Measurements from ENCODE around the gene DSCAM. TPM values are rescaled to one million over a fixed set of nuclear protein-coding genes. Genes with fewer than 3 reads are reported as not detected.

The DSCAM gene
- total and polyA plus RNA-seq, 2 experiments from 2014 or later = 0.23 to 0.42 TPM

DNA sequence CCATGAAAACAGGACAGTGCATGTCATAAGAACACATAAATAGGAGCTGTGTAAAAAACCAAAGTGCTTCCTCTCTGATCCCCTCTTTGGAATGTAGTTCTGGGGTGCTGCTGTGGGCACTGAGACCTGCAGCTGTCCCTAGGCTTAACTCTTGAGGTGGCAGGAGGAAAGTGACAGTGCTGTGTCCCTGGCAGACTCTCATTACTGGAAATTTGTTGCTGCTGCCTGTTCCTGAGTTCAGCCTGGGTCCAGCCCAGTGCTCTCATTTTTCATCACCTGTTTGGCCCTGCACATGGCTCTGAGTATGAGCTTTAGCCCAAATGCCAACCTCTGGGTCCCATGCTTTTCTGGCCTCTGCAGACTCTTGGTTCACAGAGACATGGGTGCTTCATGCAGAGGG is 329.3 kb downstream of the DSCAM start:
- H3K4me3 ChIP-seq = no peak overlapping the region
- TF ChIP-seq, protein P1, sequence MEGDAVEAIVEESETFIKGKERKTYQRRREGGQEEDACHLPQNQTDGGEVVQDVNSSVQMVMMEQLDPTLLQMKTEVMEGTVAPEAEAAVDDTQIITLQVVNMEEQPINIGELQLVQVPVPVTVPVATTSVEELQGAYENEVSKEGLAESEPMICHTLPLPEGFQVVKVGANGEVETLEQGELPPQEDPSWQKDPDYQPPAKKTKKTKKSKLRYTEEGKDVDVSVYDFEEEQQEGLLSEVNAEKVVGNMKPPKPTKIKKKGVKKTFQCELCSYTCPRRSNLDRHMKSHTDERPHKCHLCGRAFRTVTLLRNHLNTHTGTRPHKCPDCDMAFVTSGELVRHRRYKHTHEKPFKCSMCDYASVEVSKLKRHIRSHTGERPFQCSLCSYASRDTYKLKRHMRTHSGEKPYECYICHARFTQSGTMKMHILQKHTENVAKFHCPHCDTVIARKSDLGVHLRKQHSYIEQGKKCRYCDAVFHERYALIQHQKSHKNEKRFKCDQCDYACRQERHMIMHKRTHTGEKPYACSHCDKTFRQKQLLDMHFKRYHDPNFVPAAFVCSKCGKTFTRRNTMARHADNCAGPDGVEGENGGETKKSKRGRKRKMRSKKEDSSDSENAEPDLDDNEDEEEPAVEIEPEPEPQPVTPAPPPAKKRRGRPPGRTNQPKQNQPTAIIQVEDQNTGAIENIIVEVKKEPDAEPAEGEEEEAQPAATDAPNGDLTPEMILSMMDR (IDR thresholded peaks at IDR 0.05; ENCODE audit: low read depth, low read length) = no peak
- no peak for DNase-seq (ENCODE audit: low read depth in 1 of 2, low spot score in 1 of 2)
- H3K36me3 ChIP-seq = no peaks in the 10 kb centered on the region
- no peaks in the 10 kb centered on the region for H3K27me3 ChIP-seq
- no peaks in the 10 kb centered on the region for H3K9me3 ChIP-seq (ENCODE audit: low read depth)
- H3K4me1 ChIP-seq (ENCODE audit: low read depth) = no peaks in the 10 kb centered on the region
- no peak overlapping the region for H3K27ac ChIP-seq

GRCh38 chr21:40516335-40516734 is 330.6 kb downstream of the DSCAM start:
- H3K27me3 ChIP-seq = no peaks in the 10 kb centered on the region
- no peaks in the 10 kb centered on the region for H3K9me3 ChIP-seq (ENCODE audit: low read depth)
- no peaks in the 10 kb centered on the region for H3K36me3 ChIP-seq
- H3K27ac ChIP-seq = no peak overlapping the region
- H3K4me3 ChIP-seq = no peak overlapping the region
- no peaks in the 10 kb centered on the region for H3K4me1 ChIP-seq (ENCODE audit: low read depth)
- peak in 1 of 2 donors; percentile 24 for DNase-seq (ENCODE audit: low read depth in 1 of 2, low spot score in 1 of 2)
- TF ChIP-seq, protein P1 (IDR thresholded peaks at IDR 0.05; ENCODE audit: low read depth, low read length) = no peak

GRCh38 chr21:40512590-40512989 is 334.4 kb downstream of the DSCAM start:
- no peak for DNase-seq (ENCODE audit: low read depth in 1 of 2, low spot score in 1 of 2)

DNA sequence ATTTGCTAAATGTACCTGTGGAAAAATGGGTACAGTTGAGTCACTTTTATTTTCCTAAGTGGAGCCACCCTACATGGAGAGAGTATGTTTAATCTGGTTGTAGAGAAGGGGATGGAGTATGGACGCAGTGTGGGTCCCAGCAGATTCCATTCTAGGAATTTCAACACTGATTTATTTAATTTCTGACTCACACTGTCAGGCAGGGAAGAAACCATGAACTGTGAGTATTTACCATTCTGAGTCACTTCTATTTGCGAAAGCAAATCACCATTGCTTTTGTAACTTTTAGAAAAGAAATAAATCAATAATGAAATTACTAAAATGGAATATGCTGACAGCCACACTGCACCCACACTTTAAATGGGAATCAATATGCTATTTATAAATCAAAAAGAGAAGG is 339.0 kb downstream of the DSCAM start:
- H3K36me3 ChIP-seq = no peaks in the 10 kb centered on the region
- H3K27ac ChIP-seq = no peak overlapping the region
- no peak for DNase-seq (ENCODE audit: low read depth in 1 of 2, low spot score in 1 of 2)

More at GRCh38 chr21:40512590-40512989, 334.4 kb downstream of the DSCAM start:
- H3K4me1 ChIP-seq (ENCODE audit: low read depth) = no peaks in the 10 kb centered on the region
- H3K4me3 ChIP-seq = no peak overlapping the region
- no peaks in the 10 kb centered on the region for H3K9me3 ChIP-seq (ENCODE audit: low read depth)
- no peaks in the 10 kb centered on the region for H3K36me3 ChIP-seq
- TF ChIP-seq, protein P1 (IDR thresholded peaks at IDR 0.05; ENCODE audit: low read depth, low read length) = no peak
- no peak overlapping the region for H3K27ac ChIP-seq
- no peaks in the 10 kb centered on the region for H3K27me3 ChIP-seq

DNA sequence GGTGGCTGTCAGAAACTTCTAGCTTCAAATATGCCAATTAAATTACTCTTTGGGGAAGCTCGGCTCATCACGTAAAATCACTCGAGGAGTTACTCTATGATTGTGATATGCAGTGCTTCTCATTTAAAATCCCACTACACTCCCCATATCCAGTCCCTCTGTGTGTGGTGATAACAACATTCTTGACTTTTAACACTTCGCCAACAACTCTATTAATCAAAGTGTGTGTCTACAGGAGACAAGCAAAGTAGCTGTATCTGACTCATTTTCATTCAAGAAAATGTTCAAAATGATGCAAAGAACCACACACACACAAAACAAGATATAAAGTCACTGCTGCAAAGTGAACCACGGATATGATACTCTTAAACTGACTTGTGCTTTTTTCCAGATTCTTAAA is 341.3 kb downstream of the DSCAM start:
- Histone ChIP-seq H3K9me3 (ENCODE audit: low read depth) (no peaks in the 10 kb centered on the region), H3K4me3 (no peak overlapping the region), H3K4me1 (ENCODE audit: low read depth) (peaks cover 7% of the 10 kb centered on the region), H3K27me3 (no peaks in the 10 kb centered on the region), H3K27ac (no peak overlapping the region), H3K36me3 (no peaks in the 10 kb centered on the region)
- peak in 1 of 2 donors; percentile 34 for DNase-seq (ENCODE audit: low read depth in 1 of 2, low spot score in 1 of 2)
- TF ChIP-seq, protein P1 (IDR thresholded peaks at IDR 0.05; ENCODE audit: low read depth, low read length) = no peak

More for the DNA sequence above, 339.0 kb downstream of the DSCAM start:
- H3K9me3 ChIP-seq (ENCODE audit: low read depth) = no peaks in the 10 kb centered on the region
- peaks cover 7% of the 10 kb centered on the region for H3K4me1 ChIP-seq (ENCODE audit: low read depth)
- no peaks in the 10 kb centered on the region for H3K27me3 ChIP-seq
- TF ChIP-seq, protein P1 (IDR thresholded peaks at IDR 0.05; ENCODE audit: low read depth, low read length) = no peak
- H3K4me3 ChIP-seq = no peak overlapping the region

DNA sequence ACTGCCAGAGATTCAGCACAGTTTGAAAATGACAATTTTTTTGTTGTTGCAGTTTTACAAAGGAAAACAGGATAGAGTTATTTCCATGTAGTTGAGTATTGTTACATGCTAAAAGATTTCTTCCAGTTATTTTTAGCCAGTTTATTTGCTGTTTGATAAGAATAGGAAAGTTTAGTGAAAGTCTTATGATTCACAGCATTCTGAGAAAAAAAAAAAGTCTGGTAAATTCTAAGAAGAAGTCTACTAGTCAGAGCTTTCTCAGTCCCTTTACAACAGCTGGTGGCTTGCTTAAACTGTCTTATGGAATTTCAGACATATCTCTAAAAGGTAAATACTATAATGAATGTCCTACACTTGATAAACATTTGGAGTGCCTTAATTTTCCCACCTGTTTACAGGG is 341.7 kb downstream of the DSCAM start:
- H3K27me3 ChIP-seq = no peaks in the 10 kb centered on the region
- no peaks in the 10 kb centered on the region for H3K36me3 ChIP-seq
- TF ChIP-seq, protein P1 (IDR thresholded peaks at IDR 0.05; ENCODE audit: low read depth, low read length) = no peak

More for the DNA sequence above, 341.7 kb downstream of the DSCAM start:
- Histone ChIP-seq H3K9me3 (ENCODE audit: low read depth) (no peaks in the 10 kb centered on the region), H3K27ac (no peak overlapping the region), H3K4me1 (ENCODE audit: low read depth) (peaks cover 7% of the 10 kb centered on the region), H3K4me3 (no peak overlapping the region)
- DNase-seq (ENCODE audit: low read depth in 1 of 2, low spot score in 1 of 2) = no peak
